Fibroblast of gingiva (primary cell): ENCODE data around the gene FLYWCH1.

ENCODE experiments used
- DNase-seq: peaks from one replicate; pipeline ENCODE4 v3.0.0-alpha.2; 2011; ENCODE audit warnings: low read depth

The FLYWCH1 gene

GRCh38 chr16:2911638-2912329, at the start of gene FLYWCH1:
FLYWCH1 (plus strand) TSS chr16:2911931; CDS start chr16:2929686, 17,755 bp downstream.
- DNase-seq: peak; percentile 98

GRCh38 chr16:2865651-2866050, 46.1 kb upstream of the FLYWCH1 start:
- DNase-seq: no peak

- DNase-seq: no peak
Observed at GRCh38 chr16:2866431-2866830, 45.3 kb upstream of the FLYWCH1 start.

- DNase-seq: no peak
Observed at GRCh38 chr16:2867661-2867986, 44.1 kb upstream of the FLYWCH1 start.

GRCh38 chr16:2867987-2868789, 43.5 kb upstream of the FLYWCH1 start:
- peak; percentile 91 for DNase-seq

GRCh38 chr16:2871926-2872325, 39.8 kb upstream of the FLYWCH1 start:
- no peak for DNase-seq

GRCh38 chr16:2874032-2874911, 37.5 kb upstream of the FLYWCH1 start:
- no peak for DNase-seq

- DNase-seq: peak; percentile 64
Observed at GRCh38 chr16:2874912-2875362, 36.8 kb upstream of the FLYWCH1 start.

GRCh38 chr16:2879854-2880508, 31.8 kb upstream of the FLYWCH1 start:
- no peak for DNase-seq

- no peak for DNase-seq
Observed at GRCh38 chr16:2881783-2882649, 29.7 kb upstream of the FLYWCH1 start.

GRCh38 chr16:2882650-2883457, 28.9 kb upstream of the FLYWCH1 start, which contains the start of gene FLYWCH2:
FLYWCH2 (plus strand) TSS chr16:2883215; CDS start chr16:2896450, 13,235 bp downstream.
- peak; percentile 99 for DNase-seq

GRCh38 chr16:2883458-2883908, 28.2 kb upstream of the FLYWCH1 start:
- no peak for DNase-seq

- DNase-seq: no peak
Observed at GRCh38 chr16:2884041-2884451, 27.7 kb upstream of the FLYWCH1 start.

GRCh38 chr16:2894231-2894630, 17.5 kb upstream of the FLYWCH1 start:
- no peak for DNase-seq

- no peak for DNase-seq
Observed at GRCh38 chr16:2895813-2896212, 15.9 kb upstream of the FLYWCH1 start.

- no peak for DNase-seq
Observed at GRCh38 chr16:2896480-2897010, 15.2 kb upstream of the FLYWCH1 start.

GRCh38 chr16:2897110-2897509, 14.6 kb upstream of the FLYWCH1 start:
- DNase-seq: no peak

- no peak for DNase-seq
Observed at GRCh38 chr16:2898831-2899563, 12.7 kb upstream of the FLYWCH1 start.

- DNase-seq: no peak
Observed at GRCh38 chr16:2899564-2900072, 12.1 kb upstream of the FLYWCH1 start.
